Activated CD8-positive, alpha-beta memory T cell treated with anti-CD3 and anti-CD28 coated beads, Interleukin-2, amount 50 U/mL, for 4 hours (primary cell): Measurements from ENCODE around the gene WIF1.

ENCODE experiments used
- DNase-seq: peaks from one replicate; pipeline ENCODE4 v3.0.0-alpha.2; 2020

Gene WIF1, protein sequence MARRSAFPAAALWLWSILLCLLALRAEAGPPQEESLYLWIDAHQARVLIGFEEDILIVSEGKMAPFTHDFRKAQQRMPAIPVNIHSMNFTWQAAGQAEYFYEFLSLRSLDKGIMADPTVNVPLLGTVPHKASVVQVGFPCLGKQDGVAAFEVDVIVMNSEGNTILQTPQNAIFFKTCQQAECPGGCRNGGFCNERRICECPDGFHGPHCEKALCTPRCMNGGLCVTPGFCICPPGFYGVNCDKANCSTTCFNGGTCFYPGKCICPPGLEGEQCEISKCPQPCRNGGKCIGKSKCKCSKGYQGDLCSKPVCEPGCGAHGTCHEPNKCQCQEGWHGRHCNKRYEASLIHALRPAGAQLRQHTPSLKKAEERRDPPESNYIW

DNA sequence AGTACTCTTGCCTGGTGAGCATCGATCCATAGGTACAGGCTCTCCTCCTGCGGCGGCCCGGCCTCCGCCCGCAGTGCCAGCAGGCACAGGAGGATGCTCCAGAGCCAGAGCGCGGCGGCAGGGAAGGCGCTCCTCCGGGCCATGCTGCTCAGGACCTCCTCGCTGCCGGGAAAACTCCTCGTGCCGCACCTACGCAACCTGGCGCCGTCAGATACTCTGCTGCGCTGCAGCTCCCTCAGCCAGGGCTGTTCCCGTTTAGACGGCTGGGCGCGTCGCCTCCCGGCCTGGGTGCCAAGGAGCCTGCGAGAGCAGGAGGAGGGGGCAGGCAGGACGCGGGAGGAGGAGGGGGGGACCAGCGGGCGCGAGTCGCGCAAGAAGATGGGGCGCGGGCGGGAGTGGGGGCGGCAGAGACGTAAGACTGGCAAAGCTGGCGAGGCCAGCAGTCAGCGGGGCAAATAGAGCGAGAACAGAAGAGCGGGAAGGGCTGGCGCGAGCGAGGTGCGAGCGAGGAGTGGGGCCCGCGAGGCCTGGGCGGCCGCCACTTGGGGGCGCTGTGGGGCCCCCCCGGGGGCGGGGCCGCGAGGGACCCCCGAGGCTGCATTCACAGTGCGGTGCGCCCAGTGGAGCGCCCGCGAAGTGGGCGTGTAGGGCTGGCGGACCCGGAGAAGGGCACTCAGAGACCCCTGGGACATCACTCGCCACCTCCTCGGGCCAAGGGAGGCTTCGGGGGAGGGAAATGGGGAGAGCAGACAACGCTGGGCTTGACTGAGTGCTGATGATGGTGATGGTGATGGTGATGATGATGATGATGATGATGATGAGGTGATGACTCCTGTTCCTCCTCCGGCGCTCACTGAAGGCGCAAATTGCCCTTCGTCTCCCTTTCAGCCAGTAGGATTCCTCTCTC, at the start of gene WIF1:
TSS of gene WIF1 (minus strand) at position 257 of the 907 bp plus-strand sequence. CDS start at position 143, 114 bp downstream.
- peak; percentile 27 for DNase-seq

GRCh38 chr12:65170209-65170881, 49.2 kb upstream of the WIF1 start:
- peak; percentile 65 for DNase-seq

- peak; percentile 95 for DNase-seq
Observed at GRCh38 chr12:65169320-65170208, 48.5 kb upstream of the WIF1 start, which contains the start of gene LEMD3. Gene LEMD3, plus strand, starts transcription at chr12:65169583. Its CDS starts 14 bp downstream, at chr12:65169597.

- no peak for DNase-seq
Observed at GRCh38 chr12:65168681-65169319, 47.7 kb upstream of the WIF1 start.

DNA sequence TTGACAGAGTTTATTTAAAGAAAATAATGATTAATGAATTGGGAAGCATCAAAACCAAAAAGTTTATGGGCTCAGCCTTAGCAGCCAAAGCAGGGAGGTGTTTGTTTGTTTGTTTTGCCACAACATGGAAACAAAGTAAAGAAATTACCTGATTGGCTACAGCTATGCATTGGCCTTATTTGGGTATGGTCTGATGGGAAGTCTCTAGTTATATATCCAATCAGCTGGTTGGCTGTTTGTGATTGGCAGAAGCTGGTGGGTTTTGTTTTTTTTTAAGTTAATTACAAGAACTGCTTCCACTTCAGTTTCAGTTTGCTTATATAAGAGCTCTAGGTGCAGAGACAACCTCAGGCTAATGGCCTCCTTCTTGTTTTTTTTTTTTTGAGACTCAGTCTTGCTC, 43.7 kb upstream of the WIF1 start:
- DNase-seq, result no peak

DNA sequence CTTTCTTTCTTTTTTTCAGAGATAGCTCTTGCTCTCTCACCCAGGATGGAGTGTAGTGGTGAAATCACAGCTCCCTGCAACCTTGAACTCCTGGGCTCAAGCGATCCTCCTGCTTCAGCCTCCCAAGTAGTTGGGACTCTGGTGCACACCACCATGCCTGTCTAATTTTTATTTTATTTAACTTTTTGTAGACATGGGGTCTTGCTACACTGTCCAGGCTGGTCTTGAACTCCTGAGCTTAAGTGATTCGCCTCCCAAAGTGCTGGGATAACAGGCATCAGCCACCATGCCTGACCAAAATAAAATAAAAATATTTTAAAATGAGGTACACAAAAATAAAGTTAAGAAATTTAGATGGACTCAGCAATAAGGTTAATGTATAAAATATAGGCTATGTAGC, 43.1 kb upstream of the WIF1 start:
- DNase-seq, result no peak

- DNase-seq, result no peak
Observed at GRCh38 chr12:65162609-65163008, 41.5 kb upstream of the WIF1 start.

DNA sequence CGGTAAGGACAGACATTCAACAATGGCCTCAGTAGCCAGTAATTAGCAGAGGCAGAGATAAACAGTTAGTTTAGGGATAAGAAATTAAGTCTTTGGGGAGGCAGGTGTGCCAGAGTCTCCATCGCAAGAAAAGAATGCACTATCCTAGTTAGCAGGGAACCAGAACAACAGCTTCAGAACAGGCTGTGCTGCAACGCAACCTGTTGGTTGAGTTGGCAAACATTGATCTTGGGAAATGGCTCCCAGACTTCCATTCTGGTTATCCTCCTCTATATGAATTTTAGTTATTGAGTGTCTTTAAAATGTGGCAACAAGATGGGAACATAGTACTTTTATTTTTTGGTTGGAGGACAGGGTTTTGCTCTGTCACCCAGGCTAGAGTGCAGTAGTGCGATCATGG, 36.0 kb upstream of the WIF1 start:
- DNase-seq, result no peak

DNA sequence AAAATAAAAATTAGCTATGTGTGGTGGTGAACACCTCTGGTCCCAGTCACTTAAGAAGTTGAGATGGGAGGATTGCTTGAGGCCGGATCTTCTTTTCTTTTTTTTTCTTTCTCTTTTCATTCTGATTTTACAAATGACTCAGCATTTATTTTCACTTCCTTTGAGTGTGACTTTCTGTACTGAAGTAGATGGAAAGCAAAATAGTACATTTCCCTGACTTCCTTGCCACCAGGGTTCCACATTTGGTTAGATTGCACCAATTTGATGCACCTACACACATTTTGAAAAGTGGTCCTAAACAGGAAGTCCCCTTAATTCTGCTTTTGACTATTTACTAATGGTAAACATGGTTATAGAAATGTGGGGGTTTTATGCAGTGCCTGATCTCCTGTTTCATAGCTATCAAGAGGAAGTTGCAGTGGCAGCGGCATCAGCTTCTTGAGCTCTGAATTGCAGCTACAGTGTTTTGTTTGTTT, 35.3 kb upstream of the WIF1 start:
- no peak for DNase-seq

DNA sequence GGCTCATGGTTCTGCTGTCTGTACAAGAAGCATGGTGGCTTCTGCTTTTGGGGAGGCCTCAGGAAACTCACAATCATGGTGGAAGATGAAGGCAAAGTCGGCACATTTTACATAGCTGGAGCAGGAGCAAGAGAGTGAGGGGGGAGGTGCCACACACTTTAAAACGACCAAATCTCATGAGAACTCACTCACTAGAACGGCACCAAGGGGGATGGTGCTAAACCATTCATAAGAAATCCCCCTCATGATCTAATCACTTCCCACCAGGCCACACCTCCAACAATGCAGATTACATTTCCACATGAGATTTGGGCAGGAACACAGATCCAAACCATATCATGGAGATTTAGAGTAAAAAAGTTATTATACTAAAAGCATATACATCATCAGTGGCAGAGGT, 34.7 kb upstream of the WIF1 start:
- DNase-seq, result no peak

GRCh38 chr12:65152596-65152995, 31.5 kb upstream of the WIF1 start:
- no peak for DNase-seq

DNA sequence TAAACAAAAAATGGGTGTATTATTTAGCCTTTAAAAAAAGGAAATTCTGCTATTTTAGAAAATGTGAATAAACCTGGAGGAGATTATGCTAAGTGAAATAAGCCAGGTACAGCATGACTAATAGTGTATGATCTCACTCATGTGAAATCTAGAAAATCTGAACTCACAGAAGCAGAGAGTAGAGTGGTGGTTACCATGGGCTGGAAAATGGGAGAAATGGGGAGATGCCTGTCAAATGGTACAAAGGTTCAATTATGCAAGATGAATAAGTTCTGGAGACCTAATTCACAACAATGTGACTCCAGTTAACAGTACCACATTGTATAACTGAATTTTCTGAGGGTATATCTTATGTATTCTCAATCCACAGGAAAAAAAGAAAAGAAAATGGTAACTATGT, 30.9 kb upstream of the WIF1 start:
- DNase-seq, result no peak

DNA sequence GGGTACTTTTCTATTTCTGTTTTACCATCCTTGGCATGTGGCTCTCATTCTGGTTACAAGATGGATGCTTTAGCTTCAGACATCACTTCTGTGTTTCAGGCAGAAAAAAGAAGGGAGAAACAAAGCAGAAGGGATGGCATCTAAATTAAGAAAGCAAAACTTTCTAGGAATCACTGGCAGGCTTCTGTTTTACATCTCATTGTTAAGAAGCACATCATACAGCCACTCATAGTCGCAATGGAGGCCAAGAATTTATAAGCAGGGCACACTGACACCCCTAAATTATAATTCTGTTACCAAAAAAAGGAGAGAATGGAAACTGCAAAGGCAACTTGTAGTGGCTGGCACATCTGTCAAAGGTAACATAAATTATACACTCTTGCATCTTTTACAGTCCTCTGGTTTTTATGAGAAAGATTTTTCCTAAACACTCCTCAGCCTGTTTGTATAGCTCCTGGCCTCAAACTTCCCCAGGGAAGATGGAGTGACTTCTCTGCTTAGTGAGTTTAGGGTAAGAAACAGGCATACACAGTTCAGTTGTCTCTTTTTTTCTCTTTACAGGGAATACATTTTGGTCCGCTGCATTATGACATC, 26.3 kb upstream of the WIF1 start:
- no peak for DNase-seq

DNA sequence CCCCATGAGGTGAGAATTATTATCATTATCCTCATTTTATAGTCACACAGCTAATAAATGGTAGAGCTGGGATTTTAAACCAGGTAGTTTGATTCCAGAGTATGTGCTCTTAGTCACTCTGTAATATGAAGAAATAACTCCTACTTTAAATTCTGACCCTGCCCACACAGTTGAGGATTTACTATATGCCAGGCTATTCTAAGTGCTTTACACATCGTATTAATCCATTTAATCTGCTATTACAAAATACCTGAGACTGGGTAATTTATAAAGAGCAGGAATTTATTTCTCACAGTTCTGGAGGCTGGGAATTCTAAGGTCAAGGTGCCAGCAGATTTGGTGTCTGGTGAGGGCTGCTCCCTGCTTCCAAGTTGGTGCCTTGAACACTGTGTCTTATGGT, 19.6 kb upstream of the WIF1 start:
- DNase-seq, result no peak

GRCh38 chr12:65139389-65139788, 18.3 kb upstream of the WIF1 start:
- DNase-seq, result no peak

DNA sequence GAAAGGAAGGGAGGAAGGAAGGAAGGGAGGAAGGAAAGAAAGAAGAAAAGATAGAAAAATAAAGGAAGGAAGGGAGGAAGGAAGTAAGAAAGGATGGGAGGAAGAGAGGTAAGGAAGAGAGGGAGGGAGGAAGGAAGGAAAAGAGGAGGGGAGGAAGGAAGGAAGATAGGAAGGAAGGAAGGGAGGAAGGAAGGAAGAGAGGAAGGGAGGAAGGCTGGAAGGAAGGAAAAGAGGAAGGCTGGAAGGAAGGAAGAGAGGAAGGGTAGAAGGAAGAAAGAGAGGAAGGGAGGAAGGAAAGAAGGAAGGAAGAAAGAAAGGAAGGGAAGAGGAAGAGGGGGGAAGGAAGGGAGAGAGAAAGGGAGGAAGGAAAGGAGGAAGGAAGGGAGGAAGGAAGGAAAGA, 12.8 kb upstream of the WIF1 start:
- no peak for DNase-seq

DNA sequence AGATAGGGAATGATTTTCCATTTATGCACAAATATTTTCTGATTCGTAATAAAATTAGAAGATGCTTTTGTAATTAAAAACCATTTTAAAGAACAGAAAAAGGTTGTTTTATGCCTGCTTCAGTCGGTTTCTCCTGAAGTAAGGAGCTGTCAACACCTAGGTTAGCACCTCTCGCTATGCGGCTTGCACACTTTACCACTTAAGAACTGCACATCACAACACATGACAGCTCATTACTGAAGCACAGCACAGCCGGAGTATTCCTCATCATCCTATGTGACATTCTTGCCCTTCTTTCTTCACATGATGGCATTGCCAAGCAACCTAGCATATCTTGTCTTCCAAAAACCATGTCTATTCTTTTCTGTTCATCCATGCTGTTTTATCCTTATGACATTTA, 5.4 kb upstream of the WIF1 start:
- DNase-seq, result no peak

DNA sequence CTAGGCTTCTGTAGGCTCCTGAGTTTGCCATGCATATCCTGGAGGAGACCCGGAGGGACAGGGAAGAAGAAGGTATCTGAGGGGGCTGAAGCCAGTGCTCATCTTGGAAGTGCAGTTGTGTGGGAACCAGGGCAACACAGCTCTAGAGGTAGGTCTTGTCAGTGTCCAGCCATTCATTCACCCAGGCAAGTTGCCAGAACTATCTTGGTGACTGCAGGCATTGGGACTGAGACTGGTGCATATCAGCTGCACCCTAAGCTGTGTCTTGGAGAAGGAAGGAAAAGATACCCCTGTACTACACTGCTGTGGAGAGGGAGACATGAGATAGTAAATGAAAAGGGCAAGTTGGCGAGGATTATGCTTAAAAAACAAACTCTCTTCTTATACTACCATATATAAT, 4.9 kb upstream of the WIF1 start:
- DNase-seq, result no peak

DNA sequence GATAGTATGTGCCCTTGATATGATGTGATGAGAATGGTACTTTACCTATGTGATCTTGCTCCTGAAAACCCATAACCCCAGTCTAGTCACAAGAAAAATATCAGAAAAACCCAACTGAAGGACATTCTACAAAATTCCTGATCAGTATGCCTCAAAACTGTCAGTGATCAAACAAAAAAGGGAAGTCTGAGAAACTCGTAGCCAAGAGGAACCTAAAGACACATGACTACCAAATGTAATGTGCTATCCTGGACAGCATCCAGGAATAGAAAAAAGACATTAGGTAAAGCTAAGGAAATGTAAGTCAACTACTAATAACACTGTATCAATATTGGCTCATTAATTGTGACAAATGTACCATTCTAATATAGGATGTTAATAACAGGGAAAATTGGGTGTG, 4.1 kb upstream of the WIF1 start:
- no peak for DNase-seq

DNA sequence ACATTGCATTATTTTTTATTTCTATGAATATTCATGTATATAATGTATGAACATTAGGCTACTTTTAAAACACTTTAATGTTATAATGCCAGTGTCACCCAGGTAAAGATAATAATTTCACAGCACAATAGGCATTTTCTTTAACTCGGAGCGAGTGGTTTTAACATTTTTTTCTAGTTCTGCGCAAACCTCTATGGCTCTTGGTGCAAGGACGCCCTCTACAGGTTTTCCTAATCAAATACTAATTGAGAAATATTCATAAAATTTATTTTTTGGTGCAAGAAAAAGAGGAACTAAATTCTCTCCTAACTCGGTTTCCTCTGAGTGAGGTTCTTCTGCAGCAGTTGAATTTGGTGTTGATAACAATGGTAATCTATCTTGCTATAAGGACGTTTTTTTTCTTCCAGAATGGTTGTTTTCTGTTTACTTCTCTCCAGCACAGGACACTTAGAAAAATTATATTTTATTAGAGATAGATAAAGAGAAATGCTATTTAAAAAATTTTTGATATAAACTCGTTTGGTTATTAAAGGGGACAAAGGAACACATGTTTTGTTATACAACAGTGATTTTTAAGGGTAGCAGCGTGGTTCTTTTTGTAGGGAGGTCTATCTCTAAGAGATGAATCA, 2.4 kb upstream of the WIF1 start:
- DNase-seq, result no peak

- no peak for DNase-seq
Observed at GRCh38 chr12:65122703-65123102, 1.6 kb upstream of the WIF1 start.
